GM23248 (cell line): ENCODE data around the gene TMEM108.

ENCODE experiments used
- EZH2 ChIP-seq: fragments of 200-600 bp; sonication (generic); IDR thresholded peaks from 2 replicates; pipeline ENCODE4 v1.6.1; 2018; ENCODE audit warnings: antibody characterized with exemption, mild to moderate bottlenecking; ENCODE audit not compliant: insufficient read depth, poor library complexity, severe bottlenecking
- EZH2phosphoT487 ChIP-seq: fragments of 200-600 bp; sonication (generic); IDR thresholded peaks from 2 replicates; pipeline ENCODE4 v1.6.1; 2018; ENCODE audit warnings: antibody characterized with exemption, moderate library complexity, mild to moderate bottlenecking, low read depth; ENCODE audit not compliant: insufficient read depth

DNA sequence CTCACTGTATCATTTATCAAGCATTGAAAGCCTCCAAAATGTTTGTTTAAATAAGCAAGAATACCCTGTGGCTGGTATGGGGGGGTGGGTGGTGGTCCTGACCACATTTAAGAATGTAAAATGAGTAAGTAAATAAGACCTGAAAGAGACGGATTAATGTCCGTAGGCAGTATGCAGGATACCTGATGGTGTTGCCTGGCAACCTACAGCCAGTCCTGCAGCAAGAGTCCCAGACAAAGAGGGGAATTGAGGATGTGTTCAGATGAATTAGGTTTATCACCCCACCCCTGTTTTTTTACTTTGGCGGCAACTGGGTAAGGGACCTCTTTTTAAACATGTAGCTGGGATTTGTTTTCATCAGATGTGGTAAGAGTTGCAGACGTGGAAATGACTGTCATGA, 261.9 kb downstream of the TMEM108 start:
- TF ChIP-seq EZH2 (no peak), EZH2phosphoT487 (no peak)
